HG02798 (cell line): ENCODE results near the gene THRAP3.
"Not testable (repeated sequence)": the region's sequence is repeated elsewhere in the genome, so short reads cannot be mapped to it uniquely, and the experiment has no call there.

Source experiments
- ATAC-seq: cut with Tn5 transposase; IDR thresholded peaks from one replicate; pipeline ENCODE4 v1.9.1; 2021; ENCODE audit warnings: mild to moderate bottlenecking; ENCODE audit not compliant: unreplicated experiment, poor library complexity

The THRAP3 gene

GRCh38 chr1:36204347-36204909 is 19.8 kb upstream of the THRAP3 start:
- ATAC-seq: no peak

- no peak for ATAC-seq
Measured at GRCh38 chr1:36206323-36206858, 17.9 kb upstream of the THRAP3 start.

- no peak for ATAC-seq
Measured at GRCh38 chr1:36207339-36207738, 16.9 kb upstream of the THRAP3 start.

- no peak for ATAC-seq
Measured at GRCh38 chr1:36208978-36209703, 15.1 kb upstream of the THRAP3 start.

GRCh38 chr1:36211307-36211706 is 12.9 kb upstream of the THRAP3 start:
- ATAC-seq: no peak

GRCh38 chr1:36211841-36212240 is 12.4 kb upstream of the THRAP3 start:
- ATAC-seq: no peak

- ATAC-seq: no peak
Measured at GRCh38 chr1:36212782-36213181, 11.5 kb upstream of the THRAP3 start.

GRCh38 chr1:36217670-36218069 is 6.6 kb upstream of the THRAP3 start:
- ATAC-seq: no peak

- not testable (repeated sequence) for ATAC-seq
Measured at GRCh38 chr1:36221901-36222300, 2.3 kb upstream of the THRAP3 start.

- ATAC-seq: no peak
Measured at GRCh38 chr1:36222481-36223380, 1.5 kb upstream of the THRAP3 start.

- peak; percentile 13 for ATAC-seq
Measured at GRCh38 chr1:36223381-36223995, 755 bp upstream of the THRAP3 start.

- peak; percentile 58 for ATAC-seq
Measured at GRCh38 chr1:36224537-36225282, 467 bp downstream of the THRAP3 start.

- ATAC-seq: no peak
Measured at GRCh38 chr1:36225283-36225899, 1.1 kb downstream of the THRAP3 start.

- not testable (repeated sequence) for ATAC-seq
Measured at GRCh38 chr1:36230279-36230678, 6.0 kb downstream of the THRAP3 start.

GRCh38 chr1:36231191-36231590 is 6.9 kb downstream of the THRAP3 start:
- ATAC-seq: no peak

GRCh38 chr1:36232212-36233095 is 8.2 kb downstream of the THRAP3 start:
- ATAC-seq: no peak

- no peak for ATAC-seq
Measured at GRCh38 chr1:36236302-36236701, 12.1 kb downstream of the THRAP3 start.

- no peak for ATAC-seq
Measured at GRCh38 chr1:36238433-36238832, 14.2 kb downstream of the THRAP3 start.
